Measurements from ENCODE around the gene KCNH2.

GRCh38 chr7:150969475-150969874, 8.6 kb downstream of the KCNH2 start:
- TF ChIP-seq CTCF (IDR thresholded peaks at IDR 0.05; ENCODE audit: low read depth, low read length, missing input control) (no peak), ZBTB33 (IDR thresholded peaks at IDR 0.05) (no peak), GABPA (IDR thresholded peaks at IDR 0.05 in 1 of 2, conservative IDR thresholded peaks at IDR 0.05 in 1 of 2) (no peak), SP1 (IDR thresholded peaks at IDR 0.05) (no peak), TAF1 (conservative IDR thresholded peaks at IDR 0.05) (no peak)
